GM10266 (cell line): Measurements from ENCODE around the gene EXOC6.

ENCODE experiments used
- DNase-seq: peaks from one replicate; pipeline ENCODE4 v3.0.0; 2012; ENCODE audit errors: extremely low spot score
- TF ChIP-seq, protein P1 (sequence below): IDR thresholded peaks from 2 replicates; pipeline ENCODE4 v1.5.1; 2012; ENCODE audit warnings: mild to moderate bottlenecking, low read depth; ENCODE audit not compliant: control insufficient read depth, insufficient read depth; ENCODE audit errors: missing control alignments

Gene EXOC6

DNA sequence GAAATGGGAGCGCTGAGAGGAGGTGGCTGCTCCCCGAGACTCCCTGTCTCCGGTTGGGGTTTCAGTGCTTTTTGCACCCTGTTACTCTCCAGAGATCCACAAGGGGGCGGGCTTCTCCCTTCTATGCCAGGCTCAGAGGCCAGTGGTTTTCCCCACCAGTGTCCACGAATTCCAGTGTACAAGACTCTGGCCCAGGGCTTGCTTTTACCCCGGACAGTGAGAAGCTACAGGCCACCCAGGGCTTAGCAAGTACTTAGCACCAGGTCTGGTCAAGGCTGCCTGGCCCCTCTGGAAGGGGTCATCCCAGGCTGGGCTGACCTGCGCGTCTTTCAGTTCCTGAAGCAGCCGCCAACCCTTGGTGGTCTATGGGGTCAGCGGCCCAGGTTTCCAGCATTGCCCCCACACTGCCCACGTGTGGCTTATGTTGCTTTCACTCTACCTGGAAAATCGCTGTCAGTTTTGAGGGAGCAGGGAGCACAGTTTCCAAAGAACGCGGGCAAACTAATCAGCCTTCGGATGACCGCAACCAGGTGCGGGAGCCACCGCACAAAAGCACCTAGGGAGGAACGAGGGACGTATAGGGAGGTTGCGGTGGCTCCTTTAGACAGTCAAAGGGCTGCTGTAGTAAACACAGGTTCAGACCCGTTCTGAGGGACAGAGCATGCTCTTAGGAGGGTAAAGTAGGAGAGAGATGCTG lies 232.2 kb downstream of the EXOC6 start:
- DNase-seq: peak; percentile 81
- TF ChIP-seq, protein P1, sequence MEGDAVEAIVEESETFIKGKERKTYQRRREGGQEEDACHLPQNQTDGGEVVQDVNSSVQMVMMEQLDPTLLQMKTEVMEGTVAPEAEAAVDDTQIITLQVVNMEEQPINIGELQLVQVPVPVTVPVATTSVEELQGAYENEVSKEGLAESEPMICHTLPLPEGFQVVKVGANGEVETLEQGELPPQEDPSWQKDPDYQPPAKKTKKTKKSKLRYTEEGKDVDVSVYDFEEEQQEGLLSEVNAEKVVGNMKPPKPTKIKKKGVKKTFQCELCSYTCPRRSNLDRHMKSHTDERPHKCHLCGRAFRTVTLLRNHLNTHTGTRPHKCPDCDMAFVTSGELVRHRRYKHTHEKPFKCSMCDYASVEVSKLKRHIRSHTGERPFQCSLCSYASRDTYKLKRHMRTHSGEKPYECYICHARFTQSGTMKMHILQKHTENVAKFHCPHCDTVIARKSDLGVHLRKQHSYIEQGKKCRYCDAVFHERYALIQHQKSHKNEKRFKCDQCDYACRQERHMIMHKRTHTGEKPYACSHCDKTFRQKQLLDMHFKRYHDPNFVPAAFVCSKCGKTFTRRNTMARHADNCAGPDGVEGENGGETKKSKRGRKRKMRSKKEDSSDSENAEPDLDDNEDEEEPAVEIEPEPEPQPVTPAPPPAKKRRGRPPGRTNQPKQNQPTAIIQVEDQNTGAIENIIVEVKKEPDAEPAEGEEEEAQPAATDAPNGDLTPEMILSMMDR: peak; percentile 73

GRCh38 chr10:93081318-93081717 lies 233.0 kb downstream of the EXOC6 start:
- TF ChIP-seq, protein P1: no peak
- DNase-seq: no peak

GRCh38 chr10:93081834-93082233 lies 233.5 kb downstream of the EXOC6 start:
- DNase-seq: no peak
- TF ChIP-seq, protein P1: no peak

GRCh38 chr10:93083743-93084539 lies 235.6 kb downstream of the EXOC6 start:
- TF ChIP-seq, protein P1: no peak
- DNase-seq: no peak

GRCh38 chr10:93085272-93085859 lies 237.0 kb downstream of the EXOC6 start:
- no peak for DNase-seq
- TF ChIP-seq, protein P1: no peak

GRCh38 chr10:93086289-93086688 lies 238.0 kb downstream of the EXOC6 start:
- no peak for DNase-seq
- TF ChIP-seq, protein P1: no peak

DNA sequence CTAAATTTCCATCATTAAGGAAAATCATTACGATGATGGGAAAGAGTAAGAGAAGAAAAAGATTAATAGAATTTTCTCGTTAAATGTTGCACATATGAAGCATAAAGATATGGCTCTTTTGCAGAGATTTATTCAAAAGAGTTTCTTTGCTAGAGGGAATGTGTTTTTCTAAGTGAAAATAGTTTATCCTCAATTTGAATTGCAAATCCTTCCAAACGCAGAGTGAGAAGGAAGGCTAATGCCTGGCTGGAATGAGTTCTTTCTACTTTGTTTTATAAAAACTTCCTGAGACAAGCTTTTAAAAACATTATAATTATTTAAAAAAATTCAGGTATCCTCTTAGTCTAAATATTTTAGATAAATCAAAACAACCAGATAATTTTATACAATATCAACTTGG lies 239.5 kb downstream of the EXOC6 start:
- DNase-seq: no peak
- TF ChIP-seq, protein P1: no peak
